Esophagus squamous epithelium (tissue), 4 donors: ENCODE data around the gene NNMT.

Source experiments
- POLR2A ChIP-seq, 4 donors: fragments of 450-650 bp; IDR thresholded peaks; one replicate each; pipeline ENCODE4 v1.6.1; 2017; ENCODE audit warnings: antibody characterized with exemption in 4 of 4, mild to moderate bottlenecking in 4 of 4, moderate library complexity in 3 of 4
- TF ChIP-seq, protein P1 (sequence below), 6 experiments: fragments of 450-650 bp in 4 of 6; fragments of 200-600 bp in 2 of 6; sonication (generic) in 2 of 6; IDR thresholded peaks; one replicate each; pipeline ENCODE4 v1.5.1; 2016 to 2019; ENCODE audit warnings: antibody characterized with exemption in 6 of 6, mild to moderate bottlenecking in 4 of 6, moderate library complexity in 4 of 6

DNA sequence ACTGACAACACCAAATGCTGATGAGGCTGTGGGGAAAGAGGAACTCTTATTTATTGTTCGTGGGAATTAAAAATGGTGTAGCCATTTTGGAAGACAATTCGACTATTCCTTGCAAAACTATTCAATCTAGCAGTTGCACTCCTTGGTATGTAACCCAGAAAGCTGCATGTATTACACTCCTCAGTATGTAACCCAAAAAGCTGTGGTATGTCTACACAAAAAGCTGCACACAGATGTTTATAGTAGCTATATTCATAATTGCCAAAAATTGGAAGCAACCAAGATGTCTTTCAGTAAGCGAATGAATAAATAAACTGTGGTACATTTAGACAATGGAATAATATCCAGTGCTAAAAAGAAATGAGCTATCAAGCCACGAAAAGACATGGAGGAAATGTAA, 4.9 kb downstream of the NNMT start:
- TF ChIP-seq, protein P1, sequence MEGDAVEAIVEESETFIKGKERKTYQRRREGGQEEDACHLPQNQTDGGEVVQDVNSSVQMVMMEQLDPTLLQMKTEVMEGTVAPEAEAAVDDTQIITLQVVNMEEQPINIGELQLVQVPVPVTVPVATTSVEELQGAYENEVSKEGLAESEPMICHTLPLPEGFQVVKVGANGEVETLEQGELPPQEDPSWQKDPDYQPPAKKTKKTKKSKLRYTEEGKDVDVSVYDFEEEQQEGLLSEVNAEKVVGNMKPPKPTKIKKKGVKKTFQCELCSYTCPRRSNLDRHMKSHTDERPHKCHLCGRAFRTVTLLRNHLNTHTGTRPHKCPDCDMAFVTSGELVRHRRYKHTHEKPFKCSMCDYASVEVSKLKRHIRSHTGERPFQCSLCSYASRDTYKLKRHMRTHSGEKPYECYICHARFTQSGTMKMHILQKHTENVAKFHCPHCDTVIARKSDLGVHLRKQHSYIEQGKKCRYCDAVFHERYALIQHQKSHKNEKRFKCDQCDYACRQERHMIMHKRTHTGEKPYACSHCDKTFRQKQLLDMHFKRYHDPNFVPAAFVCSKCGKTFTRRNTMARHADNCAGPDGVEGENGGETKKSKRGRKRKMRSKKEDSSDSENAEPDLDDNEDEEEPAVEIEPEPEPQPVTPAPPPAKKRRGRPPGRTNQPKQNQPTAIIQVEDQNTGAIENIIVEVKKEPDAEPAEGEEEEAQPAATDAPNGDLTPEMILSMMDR (IDR thresholded peaks at IDR 0.05): no peak
- no peak for TF ChIP-seq POLR2A (IDR thresholded peaks at IDR 0.05)
